CD14-positive monocyte (primary cell): ENCODE results near the gene SLC20A1. TPM values are rescaled to one million over a fixed set of nuclear protein-coding genes. Genes with fewer than 3 reads are reported as not detected.
A peak's percentile ranks its signal among the peaks of the same experiment; 100 is the strongest.

ENCODE experiments used
- DNase-seq, 3 donors: peaks; one replicate each; pipeline ENCODE4 v3.0.0-alpha.2; 2011 to 2022
- H2AFZ ChIP-seq: 2 replicates; pipeline ENCODE4 v1.6.0; 2012; ENCODE audit warnings: mild to moderate bottlenecking, low read depth, low read length, inconsistent platforms; ENCODE audit not compliant: insufficient read depth, poor library complexity, severe bottlenecking
- H3K27ac ChIP-seq, 2 donors: 1 replicate in 1 of 2; 2 replicates in 1 of 2; pipeline ENCODE4 v1.5.1; 2012 to 2013; ENCODE audit warnings: low read length in 2 of 2, control low read depth in 1 of 2, inconsistent platforms in 1 of 2, low read depth in 1 of 2, mild to moderate bottlenecking in 1 of 2
- H3K27me3 ChIP-seq, 2 donors: one replicate each; pipeline versions ENCODE4 v1.6.0 to v1.6.1; 2011 to 2013; ENCODE audit warnings: low read length in 2 of 2; ENCODE audit not compliant: control insufficient read depth in 2 of 2, insufficient read depth in 2 of 2
- H3K36me3 ChIP-seq, 2 donors: replicated peaks in 1 of 2; 1 replicate in 1 of 2; 2 replicates in 1 of 2; pipeline versions ENCODE4 v1.5.1 to v1.6.1; 2012 to 2013; ENCODE audit warnings: low read length in 2 of 2, control low read depth in 1 of 2, inconsistent platforms in 1 of 2, mild to moderate bottlenecking in 1 of 2; ENCODE audit not compliant: insufficient read depth in 2 of 2, control insufficient read depth in 1 of 2
- H3K4me1 ChIP-seq, 2 donors: 1 replicate in 1 of 2; 2 replicates in 1 of 2; pipeline versions ENCODE4 v1.5.1 to v1.6.1; 2012 to 2013; ENCODE audit warnings: low read length in 2 of 2, control low read depth in 1 of 2, inconsistent platforms in 1 of 2, mild to moderate bottlenecking in 1 of 2, moderate library complexity in 1 of 2; ENCODE audit not compliant: insufficient read depth in 2 of 2, control insufficient read depth in 1 of 2
- H3K4me2 ChIP-seq: replicated peaks from 2 replicates; pipeline ENCODE3; 2012; ENCODE audit warnings: low read length, moderate library complexity, mild to moderate bottlenecking; ENCODE audit not compliant: poor library complexity, severe bottlenecking; ENCODE audit errors: extremely low read depth
- H3K4me3 ChIP-seq, 3 experiments: fragments of 200-600 bp in 1 of 3; sonication (generic) in 1 of 3; replicated peaks in 1 of 3; 1 replicate in 2 of 3; 2 replicates in 1 of 3; pipeline ENCODE4 v1.5.1; 2011 to 2013; ENCODE audit warnings: low read length in 3 of 3, mild to moderate bottlenecking in 3 of 3, control low read depth in 2 of 3, low read depth in 2 of 3, inconsistent platforms in 1 of 3, moderate library complexity in 1 of 3
- H3K79me2 ChIP-seq: 2 replicates; pipeline ENCODE4 v1.6.0; 2012; ENCODE audit warnings: mild to moderate bottlenecking, control low read depth, inconsistent platforms, low read length, moderate library complexity; ENCODE audit not compliant: insufficient read depth
- H3K9ac ChIP-seq: 2 replicates; pipeline ENCODE4 v1.6.0; 2017; ENCODE audit warnings: low read length, mild to moderate bottlenecking; ENCODE audit not compliant: insufficient read depth, poor library complexity, severe bottlenecking
- H3K9me3 ChIP-seq, 2 donors: replicated peaks in 1 of 2; 1 replicate in 1 of 2; 2 replicates in 1 of 2; pipeline versions ENCODE4 v1.5.1 to v1.6.1; 2012 to 2013; ENCODE audit warnings: low read length in 2 of 2, control low read depth in 1 of 2; ENCODE audit not compliant: control insufficient read depth in 1 of 2, insufficient read depth in 1 of 2
- H4K20me1 ChIP-seq: 2 replicates; pipeline ENCODE4 v1.6.0; 2012; ENCODE audit warnings: mild to moderate bottlenecking, low read length, control low read depth, moderate library complexity; ENCODE audit not compliant: insufficient read depth
- H3K27ac Mint-ChIP-seq, 7 donors: one replicate each; pipeline ENCODE4 v1.8.0; 2020; ENCODE audit warnings: mild to moderate bottlenecking in 7 of 7, mixed read lengths in 7 of 7, moderate library complexity in 6 of 7, inconsistent platforms in 2 of 7
- H3K27me3 Mint-ChIP-seq, 3 donors: one replicate each; pipeline ENCODE4 v1.8.0; 2021 to 2022; ENCODE audit warnings: low read depth in 3 of 3, mild to moderate bottlenecking in 3 of 3, mixed read lengths in 3 of 3, moderate library complexity in 3 of 3, inconsistent platforms in 1 of 3
- H3K36me3 Mint-ChIP-seq, 2 donors: one replicate each; pipeline ENCODE4 v1.8.0; 2020; ENCODE audit warnings: mixed read lengths in 2 of 2, inconsistent platforms in 1 of 2, mild to moderate bottlenecking in 1 of 2
- H3K4me1 Mint-ChIP-seq: one replicate; pipeline ENCODE4 v1.8.0; 2020; ENCODE audit warnings: mild to moderate bottlenecking, mixed read lengths
- H3K4me3 Mint-ChIP-seq, 2 donors: one replicate each; pipeline ENCODE4 v1.8.0; 2020; ENCODE audit warnings: mild to moderate bottlenecking in 2 of 2, mixed read lengths in 2 of 2, moderate library complexity in 1 of 2
- H3K9me3 Mint-ChIP-seq, 7 donors: one replicate each; pipeline ENCODE4 v1.8.0; 2020 to 2022; ENCODE audit warnings: mixed read lengths in 7 of 7, mild to moderate bottlenecking in 6 of 7, moderate library complexity in 6 of 7, inconsistent platforms in 2 of 7
- WGBS: methylation state at CpG from one replicate; pipeline ENCODE4 v1.1.5; 2013; ENCODE audit warnings: missing lambda C conversion rate; ENCODE audit not compliant: insufficient coverage; 5-methylcytosine and 5-hydroxymethylcytosine counted together
- intact Hi-C, 2 donors: fragments of 100-400 bp; cut with micrococcal nuclease; formaldehyde crosslinking; loops; one replicate each; pipeline versions ENCODE4 v1.15.0 to v1.15.1; 2023
- polyA plus RNA-seq, 3 donors: library from polyadenylated mRNA; depleted of rRNA in 1 of 3; unstranded in 2 of 3; stranded (reverse) in 1 of 3; fragments of 300-500 nt in 2 of 3; fragments of >200 nt in 1 of 3; fragmentation: Illumina TruSeq in 2 of 3; gene quantifications; 1 replicate in 2 of 3; 2 replicates in 1 of 3; pipeline ENCODE4 v1.2.3, GENCODE V29; 2012 to 2021
- TF ChIP-seq, protein P1 (sequence below): fragments of 200-600 bp; IDR thresholded peaks from one replicate; pipeline ENCODE4 v1.8.0; 2022; ENCODE audit warnings: antibody characterized with exemption, mild to moderate bottlenecking

Gene SLC20A1
- polyA plus RNA-seq, 3 donors, result 16.1 to 112 (median 36.3) TPM

DNA sequence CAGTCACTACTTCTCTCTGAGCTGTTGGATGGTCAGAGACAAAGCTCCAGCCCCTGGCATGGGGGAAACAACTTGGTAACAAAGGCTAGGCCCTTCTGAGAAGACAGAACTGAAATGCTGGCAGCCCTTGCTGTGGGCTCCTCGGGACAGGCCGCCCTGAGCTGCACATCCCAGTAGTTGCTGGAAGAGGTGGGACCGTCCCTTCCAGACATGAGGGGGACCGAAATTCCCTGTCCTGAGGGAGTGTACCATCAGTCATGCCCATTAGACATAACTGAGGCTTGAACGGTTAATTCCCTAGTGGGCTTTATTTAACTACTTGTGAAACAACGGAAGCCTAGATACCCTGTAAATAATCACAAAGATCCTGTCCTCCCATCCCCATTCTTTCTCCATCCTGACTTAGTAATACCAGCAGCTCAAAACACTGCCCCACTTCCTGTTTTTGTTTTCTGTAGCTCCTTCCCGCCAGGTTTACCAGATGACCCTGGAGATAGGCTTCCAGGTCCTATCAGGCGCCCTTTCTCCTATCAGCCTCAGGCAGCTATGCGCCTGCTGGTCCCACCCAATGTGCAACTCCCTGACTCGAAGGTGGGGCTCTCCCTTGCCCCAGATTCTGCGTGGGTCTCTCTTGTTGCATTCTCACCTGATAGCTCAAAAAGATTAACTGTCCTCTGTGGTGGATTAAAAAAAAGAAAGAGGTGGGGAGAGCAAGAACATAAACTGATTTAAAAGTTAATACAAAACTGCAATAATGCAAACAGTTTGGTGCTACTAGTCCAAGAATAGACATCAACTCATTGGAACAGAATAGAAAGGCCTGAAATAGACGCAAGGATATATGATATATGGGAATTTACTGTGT is 38.0 kb downstream of the SLC20A1 start:
- intact Hi-C loops, result no loop called here
- Histone ChIP-seq H3K9ac (no peak overlapping the region), H4K20me1 (no peaks in the 10 kb centered on the region), H3K4me2 (no peak overlapping the region), H3K9me3 (no peaks in the 10 kb centered on the region), H3K27me3 (no peaks in the 10 kb centered on the region), H3K4me1 (peaks cover 37 to 63% of the 10 kb centered on the region in 2 donors), H3K36me3 (no peaks in the 10 kb centered on the region), H3K27ac (no peak overlapping the region), H2AFZ (no peak overlapping the region), H3K79me2 (no peaks in the 10 kb centered on the region), H3K4me3 (no peak overlapping the region)
- peaks cover 2 to 4% of the 10 kb centered on the region in 2 donors for H3K36me3 Mint-ChIP-seq
- TF ChIP-seq, protein P1, sequence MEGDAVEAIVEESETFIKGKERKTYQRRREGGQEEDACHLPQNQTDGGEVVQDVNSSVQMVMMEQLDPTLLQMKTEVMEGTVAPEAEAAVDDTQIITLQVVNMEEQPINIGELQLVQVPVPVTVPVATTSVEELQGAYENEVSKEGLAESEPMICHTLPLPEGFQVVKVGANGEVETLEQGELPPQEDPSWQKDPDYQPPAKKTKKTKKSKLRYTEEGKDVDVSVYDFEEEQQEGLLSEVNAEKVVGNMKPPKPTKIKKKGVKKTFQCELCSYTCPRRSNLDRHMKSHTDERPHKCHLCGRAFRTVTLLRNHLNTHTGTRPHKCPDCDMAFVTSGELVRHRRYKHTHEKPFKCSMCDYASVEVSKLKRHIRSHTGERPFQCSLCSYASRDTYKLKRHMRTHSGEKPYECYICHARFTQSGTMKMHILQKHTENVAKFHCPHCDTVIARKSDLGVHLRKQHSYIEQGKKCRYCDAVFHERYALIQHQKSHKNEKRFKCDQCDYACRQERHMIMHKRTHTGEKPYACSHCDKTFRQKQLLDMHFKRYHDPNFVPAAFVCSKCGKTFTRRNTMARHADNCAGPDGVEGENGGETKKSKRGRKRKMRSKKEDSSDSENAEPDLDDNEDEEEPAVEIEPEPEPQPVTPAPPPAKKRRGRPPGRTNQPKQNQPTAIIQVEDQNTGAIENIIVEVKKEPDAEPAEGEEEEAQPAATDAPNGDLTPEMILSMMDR, result no peak
- no peaks in the 10 kb centered on the region for H3K9me3 Mint-ChIP-seq
- WGBS, result 79% methylated on average over 6 of the region's 12 CpGs
- peaks cover 0 to 2% (median 1%) of the 10 kb centered on the region in 3 donors for H3K27me3 Mint-ChIP-seq
- H3K4me1 Mint-ChIP-seq, result peaks cover 53% of the 10 kb centered on the region
- H3K27ac Mint-ChIP-seq, result peak overlapping the region in 3 of 7 donors; percentile 7 to 67 (median 53)
- DNase-seq, result peak in 2 of 3 donors; percentile 20 to 27
- peak overlapping the region; percentile 27 to 43 for H3K4me3 Mint-ChIP-seq

DNA sequence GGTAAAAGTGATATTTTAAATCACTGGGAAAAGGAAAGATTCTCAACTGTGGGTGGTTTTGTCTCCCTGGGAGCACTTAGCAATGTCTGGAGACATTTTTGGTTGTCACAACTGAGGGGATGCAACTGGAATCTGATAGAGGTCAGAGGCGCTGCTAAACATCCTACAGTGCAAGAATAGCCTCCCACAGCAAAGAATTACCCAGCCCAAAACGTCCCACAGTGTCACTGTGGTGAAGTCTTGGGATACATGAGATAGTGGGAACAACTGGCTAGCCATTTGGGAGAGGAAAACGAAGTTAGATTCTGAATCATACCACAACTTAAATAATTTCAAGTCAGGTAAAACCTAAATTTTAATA is 38.7 kb downstream of the SLC20A1 start:
- Mint-ChIP-seq H3K4me1 (peaks cover 58% of the 10 kb centered on the region), H3K27me3 (peaks cover 0 to 2% (median 1%) of the 10 kb centered on the region in 3 donors), H3K4me3 (no peak overlapping the region), H3K36me3 (peaks cover 2 to 4% of the 10 kb centered on the region in 2 donors), H3K9me3 (no peaks in the 10 kb centered on the region), H3K27ac (no peak overlapping the region)
- no peaks in the 10 kb centered on the region for H4K20me1 ChIP-seq
- no peaks in the 10 kb centered on the region for H3K9me3 ChIP-seq
- no peak overlapping the region for H3K4me2 ChIP-seq
- no CpG with 5 or more reads among the region's 3 CpGs for WGBS
- TF ChIP-seq, protein P1, result no peak
- H3K27ac ChIP-seq, result no peak overlapping the region
- no peaks in the 10 kb centered on the region for H3K27me3 ChIP-seq
- H3K79me2 ChIP-seq, result no peaks in the 10 kb centered on the region
- peaks cover 39 to 70% of the 10 kb centered on the region in 2 donors for H3K4me1 ChIP-seq
- H3K4me3 ChIP-seq, result no peak overlapping the region
- intact Hi-C loops, result no loop called here
- DNase-seq, result no peak
- H3K36me3 ChIP-seq, result no peaks in the 10 kb centered on the region
- no peak overlapping the region for H3K9ac ChIP-seq
- H2AFZ ChIP-seq, result no peak overlapping the region
